NCI-H1694 (cell line): ENCODE results near the gene CYFIP1.
"Not testable (repeated sequence)": the region's sequence is repeated elsewhere in the genome, so short reads cannot be mapped to it uniquely, and the experiment has no call there.

Source experiments
- DNase-seq: peaks from one replicate; lab custom pipeline; 2025; lab: John Stamatoyannopoulos, UW

The CYFIP1 gene

GRCh38 chr15:22980189-22981050 lies at the start of gene CYFIP1:
CYFIP1 (minus strand) TSS chr15:22980368; CDS start chr15:22947285, 33,083 bp downstream.
- DNase-seq = no peak

DNA sequence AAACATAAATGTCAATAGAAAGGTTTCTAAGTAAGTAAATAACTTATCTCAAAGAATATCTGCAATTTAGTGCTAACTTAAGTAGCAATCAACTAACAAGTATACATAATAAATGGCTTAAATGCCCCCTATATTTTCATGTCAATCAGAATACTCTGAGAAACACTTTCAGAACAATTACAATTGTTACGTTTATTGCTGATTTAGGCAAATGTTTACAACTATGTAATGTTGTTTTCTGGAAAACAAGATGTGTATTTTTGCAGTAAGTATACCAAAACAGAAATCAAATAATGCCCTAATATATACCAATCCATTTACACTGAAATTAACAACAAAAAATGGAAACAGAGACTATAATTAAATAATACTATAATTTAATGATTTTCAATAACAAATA lies 46.0 kb upstream of the CYFIP1 start:
- no peak for DNase-seq

DNA sequence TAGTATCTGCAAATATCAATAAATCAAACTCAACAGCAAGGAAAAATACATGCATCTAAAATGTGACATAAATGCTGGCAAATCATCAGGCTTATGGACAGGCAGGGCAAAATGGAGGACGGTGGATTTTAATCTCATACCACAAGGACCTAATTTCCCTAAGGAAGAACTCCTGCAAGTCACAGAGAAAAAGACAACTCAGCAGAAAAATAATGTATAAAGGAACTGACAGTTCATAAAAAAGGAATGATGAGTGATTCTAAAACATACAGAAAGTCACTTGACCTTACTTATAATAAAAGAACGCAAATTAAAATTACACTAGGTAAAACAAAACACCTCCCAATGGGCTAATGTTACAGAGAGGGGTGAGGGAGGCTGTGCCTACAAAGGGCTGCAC lies 42.0 kb upstream of the CYFIP1 start:
- DNase-seq = no peak

- DNase-seq = no peak
Observed at GRCh38 chr15:23014394-23015000, 34.3 kb upstream of the CYFIP1 start.

DNA sequence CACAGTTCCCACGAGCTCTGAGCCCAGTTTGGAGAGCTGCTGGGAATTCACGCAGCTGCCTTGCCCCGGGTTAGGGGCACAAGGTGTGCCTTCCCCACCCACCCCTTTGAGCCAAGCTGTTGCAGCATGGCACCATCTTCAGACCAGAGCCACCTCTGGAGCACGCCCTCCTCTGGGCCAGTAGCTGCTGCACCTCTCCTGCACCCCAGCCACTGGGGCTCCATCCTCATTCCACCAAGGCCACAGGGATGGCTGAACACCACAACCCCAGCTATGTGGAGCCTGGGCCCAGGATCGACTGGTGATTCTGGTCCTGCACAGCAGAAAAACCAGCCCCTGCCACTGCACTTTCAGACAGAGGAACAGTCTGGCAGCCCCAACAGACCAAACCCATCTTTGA lies 33.5 kb upstream of the CYFIP1 start:
- DNase-seq = no peak

DNA sequence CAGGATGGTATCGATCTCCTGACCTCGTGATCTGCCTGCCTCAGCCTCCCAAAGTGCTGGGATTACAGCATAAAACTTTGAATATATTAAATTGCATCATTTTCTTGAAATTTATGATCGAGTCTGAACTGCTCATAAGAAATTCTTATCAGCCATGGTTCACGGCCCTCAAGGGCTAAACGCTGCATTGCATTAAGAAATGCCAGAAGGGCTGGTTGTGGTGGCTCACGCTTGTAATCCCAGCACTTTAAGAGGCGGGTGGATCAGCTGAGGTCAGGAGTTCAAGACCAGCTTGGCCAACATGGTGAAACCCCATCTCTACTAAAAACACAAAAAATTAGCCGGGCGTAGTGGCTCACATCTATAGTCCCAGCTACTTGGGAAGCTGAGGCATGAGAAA lies 32.4 kb upstream of the CYFIP1 start:
- not testable (repeated sequence) for DNase-seq

DNA sequence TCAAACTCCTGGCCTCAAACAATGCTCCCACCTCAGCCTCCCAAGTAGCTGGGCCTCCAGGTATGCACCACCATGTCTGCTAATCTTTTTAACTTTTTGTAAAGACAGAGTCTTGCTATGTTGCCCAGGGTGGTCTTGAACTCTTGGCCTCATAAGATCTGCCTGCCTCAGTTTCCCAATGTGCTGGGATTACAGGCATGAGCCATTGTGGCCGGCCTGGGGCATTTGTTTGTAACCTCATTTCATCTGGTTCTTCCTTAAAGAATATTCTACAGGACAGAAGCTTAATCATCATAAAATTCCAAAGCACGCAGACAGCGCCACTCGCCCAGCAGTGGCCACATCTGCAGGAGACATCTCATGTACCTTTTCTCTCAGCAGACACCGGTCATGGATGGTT lies 23.6 kb upstream of the CYFIP1 start:
- no peak for DNase-seq

DNA sequence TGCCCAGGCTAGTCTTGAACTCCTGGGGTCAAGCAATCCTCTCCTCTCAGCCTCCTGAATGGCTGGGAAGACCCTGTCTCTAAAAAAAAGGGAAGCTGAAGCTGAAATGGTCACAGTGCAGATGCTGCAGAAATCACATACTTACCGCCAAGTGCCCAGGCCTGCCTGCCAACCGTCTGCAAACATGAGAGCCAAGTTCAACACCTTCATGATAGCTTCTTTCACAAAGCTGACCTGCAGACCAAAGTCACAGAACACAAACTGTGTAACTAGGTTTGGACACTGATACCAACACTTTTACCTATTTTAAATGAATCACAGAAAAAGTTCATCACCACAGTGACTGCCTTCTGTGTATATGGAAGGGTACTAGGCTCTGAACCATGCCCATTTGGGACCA lies 22.8 kb upstream of the CYFIP1 start:
- DNase-seq = no peak

- DNase-seq = no peak
Observed at GRCh38 chr15:22995795-22996194, 15.6 kb upstream of the CYFIP1 start.

GRCh38 chr15:22992024-22992326 lies 11.8 kb upstream of the CYFIP1 start:
- DNase-seq = no peak

DNA sequence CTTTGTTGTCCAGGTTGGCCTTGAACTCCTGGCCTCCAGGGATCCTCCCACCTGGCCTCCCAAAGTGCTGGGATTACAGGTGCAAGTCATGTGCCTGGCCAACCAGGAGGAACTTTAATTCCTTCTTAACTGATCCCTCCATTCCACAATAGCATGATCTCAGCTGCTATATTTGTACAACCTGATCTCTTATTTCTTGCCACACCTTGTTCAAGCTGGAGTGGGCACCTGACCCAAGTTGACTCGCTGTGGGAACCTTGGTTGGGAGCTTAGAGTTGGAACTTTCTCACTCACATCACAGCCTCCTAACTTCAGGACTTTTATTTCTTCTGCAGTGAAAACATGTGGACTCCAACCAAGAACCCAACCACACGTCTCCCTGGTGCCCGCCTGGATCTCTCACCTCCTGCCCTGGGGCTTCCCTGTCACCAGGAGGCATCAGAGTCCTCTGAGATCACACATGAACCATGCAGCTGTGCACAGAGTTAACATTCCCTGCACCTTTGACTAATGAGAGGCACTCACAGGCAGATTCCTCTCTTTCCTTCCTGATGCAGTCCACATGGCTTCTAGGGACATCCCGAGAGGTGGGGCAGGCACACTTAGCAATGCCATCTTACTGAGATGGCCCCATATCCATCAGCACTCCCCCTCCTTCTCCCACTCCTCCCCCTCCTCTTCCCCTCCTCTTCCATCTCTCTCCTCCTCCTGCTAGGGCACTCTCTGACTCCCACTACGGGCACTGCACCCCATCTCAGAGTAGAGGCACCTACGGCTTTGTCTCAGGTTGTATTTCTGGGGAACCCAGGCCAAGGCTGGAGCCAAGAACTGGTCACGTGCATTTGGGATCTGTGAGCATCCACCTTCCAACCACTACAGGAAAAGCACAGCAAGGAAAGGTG lies 9.7 kb upstream of the CYFIP1 start:
- DNase-seq = no peak

GRCh38 chr15:22988811-22989210 lies 8.6 kb upstream of the CYFIP1 start:
- no peak for DNase-seq

DNA sequence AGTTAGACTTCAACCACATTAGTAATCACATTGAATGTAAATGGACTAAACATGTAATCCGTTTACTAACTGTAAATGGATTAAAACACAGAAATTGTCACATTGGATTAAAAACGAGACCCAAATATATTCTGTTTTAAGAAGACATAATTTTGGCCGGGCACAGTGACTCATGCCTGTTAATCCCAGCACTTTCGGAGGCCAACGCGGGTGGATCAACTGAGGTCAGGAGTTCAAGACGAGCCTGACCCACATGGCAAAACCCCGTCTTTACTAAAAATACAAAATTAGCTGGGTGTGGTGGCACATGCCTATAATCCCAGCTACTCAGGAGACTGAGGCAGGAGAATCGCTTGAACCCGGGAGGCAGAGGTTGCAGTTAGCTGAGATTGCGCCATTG lies 1.8 kb upstream of the CYFIP1 start:
- not testable (repeated sequence) for DNase-seq

GRCh38 chr15:22981051-22981840 lies 1.1 kb upstream of the CYFIP1 start:
- no peak for DNase-seq

DNA sequence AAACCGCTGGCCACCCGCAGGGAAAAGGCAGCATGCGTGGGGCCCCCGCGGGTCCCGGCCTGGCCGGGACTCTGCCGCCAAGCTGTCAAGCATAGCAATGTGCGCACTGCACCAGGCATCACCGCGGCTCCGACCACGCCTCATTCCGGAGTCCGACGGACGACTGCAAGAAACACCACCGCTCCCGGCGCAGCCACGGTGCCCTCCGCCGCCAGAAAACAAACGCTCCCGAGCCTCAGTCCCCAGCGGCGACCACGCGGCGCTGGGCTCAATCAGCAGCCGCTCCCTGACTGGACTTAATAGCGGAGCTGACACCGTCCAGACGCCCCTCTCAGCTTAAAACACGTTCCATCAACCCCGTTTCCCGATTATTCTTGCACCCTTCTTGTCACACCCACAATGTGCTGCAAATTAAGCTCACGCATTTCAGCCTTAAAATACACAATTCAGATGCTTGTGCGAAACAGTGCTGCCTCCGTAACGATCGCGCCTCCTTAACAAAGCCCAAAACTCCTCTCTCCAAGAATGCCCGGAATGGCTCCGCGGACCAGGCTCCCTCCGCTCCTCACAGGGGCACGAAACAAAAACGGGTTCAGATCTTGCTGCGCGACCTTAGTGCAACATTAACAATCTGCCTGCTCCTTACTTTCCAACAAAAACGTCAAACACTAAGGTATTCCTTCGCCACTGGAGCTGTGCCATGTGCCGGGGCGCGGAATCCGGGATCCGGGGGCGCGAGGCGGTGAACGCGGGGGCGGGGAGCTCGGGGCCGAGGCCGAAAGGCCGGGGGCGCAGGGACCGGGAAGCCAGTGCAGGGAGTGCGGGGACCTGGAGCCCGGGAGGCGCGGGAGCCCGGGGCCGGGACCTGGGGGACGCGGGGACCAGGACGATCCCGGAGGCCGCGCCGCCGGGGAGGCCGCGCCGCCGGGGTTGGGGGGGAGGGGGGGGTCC lies 655 bp downstream of the CYFIP1 start:
- no peak for DNase-seq

- DNase-seq = no peak
Observed at GRCh38 chr15:22978691-22979237, 1.4 kb downstream of the CYFIP1 start.

GRCh38 chr15:22974745-22975144 lies 5.4 kb downstream of the CYFIP1 start:
- DNase-seq = no peak

DNA sequence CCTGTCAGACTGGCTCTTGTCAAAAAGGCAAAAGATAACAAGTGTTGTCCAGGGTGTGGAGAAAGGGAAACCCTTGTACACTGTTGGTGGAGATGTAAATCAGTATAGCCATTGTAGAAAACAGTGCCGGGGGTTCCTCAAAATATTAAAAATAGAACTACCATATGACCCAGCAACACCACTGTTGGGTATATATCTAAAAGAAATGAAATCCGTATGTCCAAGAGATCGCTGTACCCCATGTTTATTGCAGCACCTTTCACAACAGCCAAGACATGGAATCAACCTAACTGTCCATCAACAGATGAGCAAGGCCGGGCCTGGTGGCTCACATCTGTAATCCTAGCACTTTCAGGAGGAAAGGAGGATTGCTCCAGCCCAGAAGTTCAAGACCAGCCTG lies 6.2 kb downstream of the CYFIP1 start:
- no peak for DNase-seq

DNA sequence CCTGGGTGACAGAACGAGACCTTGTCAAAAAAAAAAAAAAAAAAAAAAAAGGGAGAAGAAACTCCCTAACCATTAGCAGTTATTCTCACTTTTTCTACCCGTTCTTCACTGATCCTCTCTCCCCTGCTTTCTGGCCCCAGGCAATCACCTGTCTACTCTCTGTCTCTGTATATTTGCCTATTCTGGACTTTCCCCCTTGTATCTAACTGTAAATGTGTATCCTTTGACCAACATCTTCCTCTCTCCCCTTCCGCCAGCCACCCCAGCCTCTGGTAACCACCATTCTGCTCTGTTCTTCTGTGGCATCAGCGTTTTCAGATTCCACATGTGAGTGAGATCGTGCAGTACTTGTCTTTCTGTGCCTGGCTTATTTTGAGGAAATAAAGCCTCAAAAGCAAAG lies 6.9 kb downstream of the CYFIP1 start:
- DNase-seq = no peak

- no peak for DNase-seq
Observed at GRCh38 chr15:22969489-22969888, 10.7 kb downstream of the CYFIP1 start.

GRCh38 chr15:22968366-22968765 lies 11.8 kb downstream of the CYFIP1 start:
- DNase-seq = no peak
